NCI-H1930 (cell line): Measurements from ENCODE around the gene PDZD8.

Source experiments
- DNase-seq, 2 experiments: peaks; one replicate each; lab custom pipeline; 2025; lab: John Stamatoyannopoulos, UW

PDZD8 gene

DNA sequence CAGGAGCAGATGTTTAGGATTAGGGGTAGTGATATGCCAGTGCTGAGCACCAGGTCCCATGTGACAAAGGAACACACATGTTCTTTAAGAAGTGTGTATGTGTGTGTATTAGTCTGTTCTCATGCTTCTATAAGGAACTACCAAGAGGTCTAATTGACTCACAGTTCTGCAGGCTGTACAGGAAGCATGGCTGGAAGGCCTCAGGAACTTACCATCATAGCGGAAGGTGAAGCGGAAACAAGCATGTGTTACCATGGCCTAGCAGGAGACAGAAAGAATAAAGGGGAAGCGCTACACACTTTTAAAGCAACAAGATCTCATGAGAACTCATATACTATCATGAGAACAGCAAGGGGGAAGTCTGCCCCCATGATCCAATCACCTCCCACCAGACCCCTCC, 22.8 kb upstream of the PDZD8 start:
- DNase-seq, result no peak

DNA sequence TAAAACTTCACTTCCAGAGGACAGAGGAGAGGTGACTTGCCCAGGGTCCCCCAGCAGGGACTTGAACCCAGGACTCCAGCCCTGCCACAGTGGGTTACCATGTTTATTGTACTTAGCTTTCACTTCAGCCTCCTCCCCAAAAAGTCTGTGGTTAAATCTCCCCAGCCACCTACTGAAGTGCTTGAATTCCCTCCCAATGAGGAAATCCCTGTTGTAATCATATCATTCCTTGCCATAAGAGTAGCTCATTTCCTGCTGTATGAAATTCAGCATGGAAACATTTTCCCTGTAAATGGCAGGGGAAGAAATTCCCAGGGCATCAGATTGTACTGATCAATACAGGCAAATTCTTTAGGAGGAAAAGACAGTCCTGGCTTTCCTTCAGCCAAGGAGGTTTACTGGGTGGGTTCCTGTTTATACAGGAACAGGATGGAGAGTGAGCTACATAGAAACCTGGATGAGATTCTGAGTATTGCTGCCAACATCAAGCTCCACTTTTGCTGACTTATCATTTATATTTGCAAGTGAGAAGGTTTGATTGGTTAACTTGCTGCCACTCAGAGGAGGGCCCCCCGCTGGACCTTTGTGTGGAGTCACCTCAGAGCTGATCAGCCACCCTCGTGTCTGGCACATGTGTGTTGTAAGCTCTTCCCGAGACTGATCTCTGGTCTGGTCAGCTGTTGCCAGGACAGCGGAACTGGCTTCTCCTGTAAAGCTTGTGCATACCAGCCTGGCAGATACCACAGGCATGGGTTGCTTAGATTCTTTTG, 16.4 kb upstream of the PDZD8 start:
- DNase-seq, result no peak

DNA sequence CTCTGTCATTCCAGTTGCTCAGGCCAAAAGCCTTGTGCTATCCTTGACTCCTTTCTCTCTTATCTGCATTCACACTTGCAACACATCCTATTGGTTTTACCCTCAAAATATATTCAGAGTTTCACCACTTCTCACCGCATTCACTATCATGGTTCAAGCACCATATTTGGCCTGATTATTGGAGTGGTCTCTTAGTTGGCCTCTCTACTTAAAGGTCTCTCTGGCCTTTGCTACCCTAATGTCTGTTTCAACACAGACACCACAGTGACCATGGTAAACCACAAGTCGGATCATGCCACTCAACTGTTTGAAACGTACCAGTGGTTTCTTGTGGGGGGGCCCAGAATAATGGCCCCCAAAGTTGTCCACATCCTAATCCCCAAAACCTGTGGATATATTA, 15.2 kb upstream of the PDZD8 start:
- DNase-seq, result no peak

DNA sequence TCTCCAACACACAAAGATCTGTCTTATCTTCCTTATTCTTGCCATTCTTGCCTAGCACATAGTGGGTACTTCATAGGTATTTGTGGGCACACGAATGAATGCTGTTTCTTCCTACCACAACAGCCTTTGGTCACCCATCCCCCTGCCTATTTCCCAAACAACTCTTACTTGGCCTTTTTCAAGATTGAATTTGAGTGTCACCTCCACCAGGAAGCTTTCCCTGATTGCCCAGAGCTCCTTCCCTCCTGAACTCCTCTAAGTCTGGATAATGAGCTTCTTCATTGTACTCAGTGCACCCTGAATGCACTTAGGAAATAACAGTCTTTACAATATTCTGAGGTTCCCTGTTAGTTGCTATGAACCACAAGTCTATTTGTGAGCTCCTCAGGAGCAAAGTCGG, 11.6 kb upstream of the PDZD8 start:
- no peak for DNase-seq

DNA sequence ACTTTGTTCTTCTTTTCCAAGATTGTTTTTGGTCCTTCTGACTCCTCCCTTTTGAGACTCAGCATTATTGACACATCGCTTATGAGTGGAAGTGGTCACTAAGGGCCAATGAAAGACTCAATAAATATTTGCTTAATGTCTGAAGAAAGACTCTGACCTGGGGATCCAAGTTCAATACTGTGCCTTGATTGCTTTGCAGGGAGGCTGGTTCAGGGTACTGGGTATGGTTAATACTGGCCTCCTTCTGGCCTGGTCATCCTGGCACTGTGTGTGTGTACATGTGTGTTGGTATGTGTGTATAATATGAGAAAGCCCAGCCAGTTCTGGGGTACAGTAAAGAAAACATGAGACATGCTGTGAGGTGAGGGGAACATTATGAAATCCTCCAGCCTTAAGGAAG, 7.6 kb upstream of the PDZD8 start:
- DNase-seq, result no peak

DNA sequence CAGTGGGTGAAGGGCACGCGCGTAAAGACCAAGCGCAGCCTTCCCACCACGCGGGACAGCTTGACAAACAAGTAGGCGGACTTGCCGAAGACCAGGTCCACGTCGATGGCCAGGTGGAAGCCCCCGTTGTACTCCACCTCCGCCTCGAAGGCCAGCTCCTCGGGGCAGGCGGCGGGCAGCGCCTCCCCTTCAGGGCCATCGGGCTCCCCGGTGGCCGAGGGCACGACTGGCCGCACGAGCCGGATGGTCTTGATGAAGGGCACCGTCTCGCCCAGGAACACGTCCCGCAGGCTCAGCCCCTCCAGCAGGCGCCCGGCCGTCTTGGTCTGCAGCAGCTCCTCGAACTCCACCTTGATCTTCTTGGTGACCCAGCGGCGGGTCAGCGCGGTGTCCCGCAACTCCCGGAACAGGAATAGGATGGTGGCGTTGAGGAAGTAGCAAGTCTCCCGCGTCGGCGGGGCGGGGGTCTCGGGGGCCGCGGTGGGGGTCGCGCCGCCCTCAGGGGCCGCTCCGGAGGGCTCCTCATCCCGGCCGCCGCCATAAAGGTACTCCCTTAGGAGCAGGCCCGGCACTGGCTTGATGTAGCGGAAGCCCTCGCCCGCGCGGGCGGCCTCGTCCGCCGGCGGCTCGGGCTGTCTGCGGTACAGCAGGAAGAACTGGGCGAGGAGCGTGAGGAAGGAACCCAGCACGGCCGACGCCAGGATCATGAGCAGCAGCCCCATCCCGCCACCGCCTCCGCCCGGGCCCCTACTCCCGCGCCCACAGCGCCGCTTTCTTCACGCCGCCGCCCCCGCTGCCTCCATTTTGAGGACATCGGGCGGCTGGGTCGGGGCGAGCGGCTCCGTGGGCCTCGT, 507 bp downstream of the PDZD8 start:
- DNase-seq, result no peak

DNA sequence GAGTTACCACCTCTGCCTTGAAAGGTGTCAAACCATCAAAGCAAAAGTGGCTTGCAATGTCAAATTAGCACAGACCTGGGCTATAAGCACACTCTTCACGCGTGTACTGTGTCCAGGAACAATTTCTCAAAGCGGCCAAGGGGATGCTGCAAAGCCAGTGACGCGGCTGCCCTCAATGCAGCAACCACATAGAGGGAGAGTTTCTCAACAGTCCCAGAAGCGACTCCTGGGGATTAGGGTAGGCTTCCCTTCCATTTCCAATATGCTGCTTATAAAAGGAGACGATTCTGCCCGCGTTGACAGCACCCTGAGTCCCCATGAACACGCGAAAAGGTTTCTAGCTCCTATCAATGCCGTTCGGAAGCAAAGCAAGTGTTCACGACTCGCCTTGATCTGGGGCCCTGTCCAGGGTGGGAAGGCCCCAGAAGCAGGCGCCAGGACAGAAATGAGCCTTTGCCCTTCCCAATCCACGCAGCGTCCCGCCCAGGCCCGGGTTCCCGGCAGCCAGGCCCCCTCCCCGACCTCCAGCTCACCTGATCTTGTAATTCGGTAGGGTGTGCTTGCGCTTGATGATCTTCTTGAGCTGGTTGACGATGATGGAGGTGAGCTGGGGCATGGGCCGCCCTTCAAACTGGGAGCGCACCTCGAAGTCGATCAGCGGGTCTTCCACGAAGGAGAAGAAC, 1.3 kb downstream of the PDZD8 start:
- no peak for DNase-seq

DNA sequence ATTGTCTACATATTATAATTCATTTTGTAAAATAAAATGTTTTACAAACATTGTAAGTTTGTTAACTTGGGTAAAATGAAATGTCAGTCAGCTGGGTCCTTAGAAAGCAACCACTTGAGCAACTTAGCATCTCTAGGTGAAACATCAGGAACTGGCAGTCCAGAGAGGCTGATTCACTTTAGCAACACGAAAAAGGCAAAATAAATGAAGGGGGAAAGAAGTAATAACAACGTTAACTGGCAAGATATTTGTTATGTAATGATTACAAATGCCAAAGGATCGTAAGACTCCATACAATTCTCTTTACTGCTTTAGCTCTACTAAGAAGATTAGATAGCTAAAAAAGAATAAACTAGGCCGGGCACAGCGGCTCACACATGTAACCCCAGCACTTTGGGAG, 5.0 kb downstream of the PDZD8 start:
- no peak for DNase-seq

DNA sequence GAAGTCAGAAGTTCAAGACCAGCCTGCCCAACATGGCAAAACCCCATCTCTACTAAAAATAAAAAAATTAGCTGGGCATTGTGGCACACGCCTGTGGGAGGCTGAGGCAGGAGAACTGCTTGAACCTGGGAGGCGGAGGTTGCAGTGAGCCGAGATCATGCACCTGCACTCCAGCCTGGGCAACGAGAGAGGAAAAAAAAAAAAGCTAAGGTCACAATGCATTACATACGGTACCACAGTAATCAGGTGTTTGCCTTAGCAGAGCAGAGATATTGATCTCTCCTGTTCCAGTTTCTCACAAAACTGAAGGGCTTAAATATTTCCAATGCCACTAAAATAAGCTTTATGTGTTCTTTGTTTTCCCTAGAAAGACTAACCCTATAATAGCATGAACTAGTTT, 7.5 kb downstream of the PDZD8 start:
- DNase-seq, result no peak

DNA sequence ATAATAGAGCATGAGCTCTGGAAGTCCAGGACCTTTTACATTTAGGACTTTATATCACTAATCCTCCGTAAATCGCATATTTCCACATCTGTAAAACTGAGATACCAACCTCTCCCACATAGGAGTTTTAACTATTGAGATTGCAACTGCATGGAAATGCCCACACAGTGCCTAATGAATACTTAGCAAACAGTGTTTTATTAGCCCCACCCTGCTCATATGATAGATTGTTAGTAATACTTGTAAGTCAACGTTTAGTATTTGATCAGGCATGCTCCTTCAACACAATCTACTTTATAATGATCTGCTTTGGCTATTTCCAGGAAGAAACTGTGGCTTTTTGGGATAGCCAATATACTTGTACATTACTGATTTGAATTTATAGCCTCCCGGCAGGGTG, 8.5 kb downstream of the PDZD8 start:
- no peak for DNase-seq

DNA sequence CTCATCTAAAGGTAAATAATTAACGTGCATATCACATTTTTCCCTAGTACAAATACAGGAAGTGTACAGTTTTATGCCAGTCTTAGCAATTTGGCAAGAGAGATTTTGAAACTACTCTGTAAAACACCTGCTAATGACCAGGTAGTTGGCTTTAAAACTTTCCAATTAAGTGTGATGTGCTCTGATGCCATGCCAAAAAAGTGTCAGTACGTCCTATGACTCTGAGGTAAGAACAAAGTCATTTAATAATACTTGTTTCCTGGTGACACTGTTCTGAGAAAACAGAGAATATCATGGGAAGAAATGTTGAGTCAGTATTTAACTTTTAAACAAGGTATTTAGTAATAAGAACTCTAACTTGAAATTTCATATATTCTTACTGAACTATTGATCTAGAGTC, 9.6 kb downstream of the PDZD8 start:
- DNase-seq, result no peak

DNA sequence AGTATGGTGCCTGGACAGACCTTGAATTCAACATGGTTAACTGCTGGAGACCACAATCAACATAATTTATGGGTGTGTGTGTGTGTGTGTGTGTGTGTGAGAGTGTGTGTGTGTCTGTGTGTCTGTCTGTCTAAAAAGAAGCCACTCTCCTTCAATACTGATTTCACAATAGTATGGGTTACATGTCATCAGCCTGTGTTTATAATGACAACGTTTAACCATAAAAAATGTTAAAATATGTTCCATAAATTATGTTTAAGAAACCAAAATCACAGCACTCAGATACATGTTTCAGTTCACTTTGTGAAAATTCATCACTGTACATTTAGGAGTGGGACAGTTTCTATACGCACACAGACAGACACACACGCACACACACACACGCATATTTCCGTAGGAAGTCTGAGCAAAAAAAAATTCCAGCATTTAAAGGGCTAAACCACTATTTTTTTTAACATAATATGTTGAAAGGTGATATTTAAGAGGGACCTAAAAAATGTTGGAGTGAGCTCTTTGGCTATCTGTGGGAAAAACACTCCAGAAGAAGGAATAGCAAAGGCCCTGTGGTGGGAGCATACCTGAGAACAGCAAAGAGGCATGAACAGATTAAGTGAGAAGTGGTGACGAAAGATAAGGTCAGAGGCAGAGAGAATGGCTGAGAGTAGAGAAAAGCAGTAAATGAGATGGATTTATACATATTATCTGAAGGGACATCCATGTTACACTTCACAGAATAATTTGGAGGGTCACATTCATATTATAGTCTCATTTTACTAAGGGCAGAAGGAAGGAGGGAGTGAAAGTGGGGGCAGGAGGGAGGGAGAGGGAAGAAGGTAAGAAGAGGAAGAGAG, 10.9 kb downstream of the PDZD8 start:
- DNase-seq, result no peak

DNA sequence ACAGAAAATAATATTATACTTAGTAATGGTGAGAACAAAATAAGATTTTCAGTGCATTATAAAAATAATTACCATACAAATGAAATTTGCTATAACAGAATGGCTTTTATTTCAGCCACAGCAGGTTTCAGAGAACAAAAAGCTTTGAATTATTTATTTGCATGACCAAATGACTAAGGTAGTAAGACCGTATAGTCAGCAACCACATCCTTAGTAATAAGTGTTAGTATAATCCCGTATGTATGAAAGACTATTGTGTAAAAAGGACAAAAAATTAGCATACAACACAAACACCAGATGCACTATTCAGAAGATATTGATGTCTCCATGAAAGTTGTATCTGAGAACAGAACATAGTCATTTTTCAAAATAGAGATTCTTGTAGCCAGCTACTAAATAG, 12.2 kb downstream of the PDZD8 start:
- no peak for DNase-seq

DNA sequence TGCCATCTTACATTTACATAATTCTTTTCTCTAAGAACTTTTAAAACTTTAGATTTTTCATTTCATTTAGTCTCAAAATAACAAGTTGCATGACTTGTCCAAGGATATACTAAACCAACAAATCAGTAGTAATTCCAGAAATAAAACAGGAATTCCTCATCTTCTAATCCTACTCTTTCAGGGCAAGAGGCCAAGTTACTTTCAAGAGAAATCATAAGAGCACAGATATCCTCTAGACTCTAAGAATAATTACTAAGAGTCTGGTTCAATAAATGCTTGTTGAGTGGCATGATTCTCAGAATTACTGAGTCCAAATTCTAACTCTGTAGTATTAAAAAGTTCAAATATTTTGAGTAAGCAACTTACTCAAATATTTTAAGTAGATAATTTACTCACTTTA, 12.9 kb downstream of the PDZD8 start:
- DNase-seq, result no peak

DNA sequence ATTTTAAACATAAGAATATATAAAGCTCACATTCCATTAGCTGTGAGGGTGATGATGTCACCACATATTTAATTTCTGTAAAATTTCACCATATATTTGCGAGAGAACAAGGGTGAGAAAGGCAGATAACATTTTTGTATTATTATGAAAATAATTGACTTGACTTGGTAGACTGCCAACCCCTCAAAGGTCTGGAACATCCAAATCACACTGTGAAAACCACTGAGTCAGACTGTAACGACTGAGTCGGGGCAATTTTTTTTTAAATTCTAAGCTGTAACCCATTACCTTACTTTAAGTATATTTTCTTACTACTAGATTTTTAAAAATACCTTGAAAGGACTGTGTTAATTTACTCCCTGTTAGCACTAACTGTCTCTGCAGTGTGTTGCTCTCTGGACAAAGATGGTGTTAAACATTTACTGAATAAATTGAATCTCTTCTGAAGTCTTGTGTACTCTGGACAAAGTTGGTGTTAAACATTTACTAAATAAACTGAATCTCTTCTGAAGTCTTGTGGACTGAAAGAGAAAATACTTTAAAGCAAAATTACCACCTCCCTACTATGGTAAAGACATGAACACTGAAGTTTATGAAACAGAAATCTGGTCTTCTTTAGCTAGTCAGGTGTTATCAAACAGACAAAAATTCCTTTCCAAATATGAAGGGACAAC, 14.1 kb downstream of the PDZD8 start:
- no peak for DNase-seq

DNA sequence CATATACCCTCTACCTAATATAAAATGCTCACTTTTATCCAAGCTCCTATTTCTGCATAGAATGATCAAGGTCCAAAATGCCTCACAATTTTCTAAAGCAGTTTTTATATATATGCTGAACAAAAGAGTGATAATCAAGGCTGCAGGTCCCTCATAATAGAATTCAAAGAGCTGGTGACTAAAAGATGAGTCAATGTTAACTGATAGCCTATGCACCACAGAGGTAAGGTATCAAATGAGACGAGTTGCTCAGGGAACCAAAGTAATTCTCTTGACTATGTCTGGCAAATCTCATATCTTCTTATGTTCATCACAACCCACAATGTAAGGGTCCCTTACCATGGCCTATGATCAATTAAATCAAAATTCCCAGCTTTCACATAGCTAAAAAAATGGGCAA, 15.2 kb downstream of the PDZD8 start:
- DNase-seq, result no peak

DNA sequence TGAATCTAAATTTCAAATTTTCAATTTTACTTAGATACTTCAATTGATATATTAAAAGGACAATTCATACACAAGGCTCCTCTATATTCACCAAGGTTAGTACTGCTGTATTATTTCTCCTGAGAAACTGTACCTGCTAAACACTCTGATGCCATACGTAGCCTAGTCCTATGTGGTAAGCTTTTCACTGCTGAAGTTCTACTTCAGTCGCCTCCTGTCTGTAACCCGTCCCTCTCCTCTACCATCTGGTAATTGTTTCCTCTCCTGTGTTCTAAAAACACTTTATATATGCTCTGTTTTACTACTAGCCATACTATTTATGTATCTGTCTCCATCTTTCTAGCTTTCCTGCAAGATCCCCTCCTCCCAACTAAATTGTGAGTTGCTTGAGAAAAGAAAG, 20.2 kb downstream of the PDZD8 start:
- DNase-seq, result no peak

DNA sequence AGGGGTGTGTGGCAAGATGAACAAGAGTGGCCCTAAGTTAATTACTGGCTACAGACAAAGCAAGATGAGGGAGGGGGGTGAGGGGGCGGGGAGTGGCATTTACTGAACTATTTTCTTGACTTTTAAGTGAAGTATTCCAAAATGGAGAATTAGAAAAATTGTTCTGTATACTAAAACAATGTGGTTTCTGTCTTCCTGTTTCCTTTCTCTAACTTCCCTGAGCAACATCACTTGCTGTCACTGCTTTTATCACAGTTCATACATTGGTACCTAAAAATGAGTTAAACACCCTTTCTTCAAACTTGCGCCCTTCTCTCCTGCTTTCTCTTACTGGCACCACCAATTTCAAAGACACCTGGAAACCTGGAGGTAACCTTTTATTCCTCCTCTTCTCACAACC, 21.6 kb downstream of the PDZD8 start:
- DNase-seq, result no peak

DNA sequence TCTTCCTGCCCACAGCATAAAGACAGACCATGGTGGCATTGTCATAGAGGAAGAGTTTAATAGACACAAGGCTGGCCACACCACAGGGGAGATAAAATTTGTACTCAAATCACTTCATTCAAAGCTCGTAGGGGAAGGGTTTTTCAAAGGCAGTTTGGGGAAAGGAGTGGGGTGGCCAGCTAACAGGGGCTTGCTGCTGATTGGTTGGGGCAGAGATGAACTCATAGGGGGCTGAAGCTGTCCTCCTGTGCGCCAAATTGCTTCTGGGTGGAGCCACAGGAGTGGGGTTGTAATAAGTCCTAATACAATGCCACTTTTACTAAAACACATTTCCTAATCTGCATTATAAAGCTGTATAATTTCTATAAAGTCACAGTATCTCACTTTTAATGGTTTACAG, 22.5 kb downstream of the PDZD8 start:
- DNase-seq, result no peak

DNA sequence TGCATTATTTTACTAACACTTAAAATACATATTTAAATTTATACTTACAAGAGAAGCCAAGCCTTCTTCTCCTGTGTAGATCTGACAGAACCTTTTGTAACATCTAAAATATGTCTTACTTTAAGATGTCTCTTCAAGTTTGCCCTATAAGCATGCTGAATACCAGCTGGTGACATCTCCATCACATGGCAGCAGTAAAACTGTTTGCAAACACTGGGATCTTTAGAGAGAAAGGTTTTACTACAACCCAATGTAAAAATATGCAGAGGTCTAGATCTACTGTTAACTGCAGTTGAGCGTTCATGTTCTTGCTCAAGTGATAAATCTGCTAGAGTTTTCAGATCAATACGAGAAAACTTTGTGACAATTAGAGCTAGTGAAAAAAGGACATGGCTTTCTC, 23.2 kb downstream of the PDZD8 start:
- no peak for DNase-seq

DNA sequence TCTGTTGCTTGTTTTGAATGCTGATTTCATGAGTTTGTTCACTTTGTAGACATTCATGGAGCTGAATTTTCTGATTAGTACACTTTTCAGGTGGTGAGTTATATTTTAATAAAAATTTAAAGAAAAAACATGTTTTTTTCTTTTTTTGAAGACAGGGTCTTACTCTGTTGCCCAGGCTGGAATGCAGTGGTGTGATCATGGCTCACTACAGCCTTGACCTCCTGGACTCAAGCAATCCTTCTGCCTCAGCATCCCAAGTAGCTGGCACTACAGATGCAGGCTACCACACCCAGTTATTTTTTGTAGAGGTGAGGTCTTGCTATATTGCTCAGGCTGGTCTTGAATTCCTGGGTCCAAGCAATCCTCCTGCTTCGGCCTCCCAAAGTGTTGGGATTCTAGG, 23.7 kb downstream of the PDZD8 start:
- no peak for DNase-seq

DNA sequence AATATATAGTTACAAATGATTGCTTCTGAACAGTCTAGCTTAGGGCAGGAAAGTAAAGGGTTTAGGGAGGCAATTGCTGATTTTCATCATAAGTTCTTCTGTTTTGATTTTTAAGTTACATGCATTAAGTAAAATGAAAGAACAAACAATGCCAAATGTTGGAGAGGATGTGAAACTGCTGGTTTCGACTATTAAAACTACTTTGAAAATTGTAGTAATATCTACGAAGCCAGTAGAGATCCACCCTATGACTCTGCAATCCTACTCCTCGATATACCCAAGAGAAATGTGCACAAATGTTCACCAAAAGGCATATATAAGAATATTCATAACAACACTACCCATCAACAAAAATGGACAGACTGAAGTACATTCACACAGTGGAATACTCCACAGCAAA, 24.3 kb downstream of the PDZD8 start:
- no peak for DNase-seq
